MM.1S (cell line): ENCODE results near the gene LAYN.

Source experiments
- CTCF ChIP-seq: fragments of 300-600 bp; sonication (generic); IDR thresholded peaks from 2 replicates; pipeline ENCODE4 v1.5.1; 2016; ENCODE audit warnings: antibody characterized with exemption, low read length, mixed read lengths
- EZH2 ChIP-seq: fragments of 300-600 bp; sonication (generic); optimal IDR thresholded peaks from 2 replicates; pipeline ENCODE3; 2017; ENCODE audit warnings: low read depth, mild to moderate bottlenecking, antibody characterized with exemption, low read length, mixed read lengths
- EZH2phosphoT487 ChIP-seq: fragments of 300-600 bp; sonication (generic); IDR thresholded peaks from 2 replicates; pipeline ENCODE4 v1.6.1; 2018; ENCODE audit warnings: antibody characterized with exemption, low read length

- TF ChIP-seq CTCF (no peak), EZH2 (no peak), EZH2phosphoT487 (no peak)
These were observed 40.0 kb upstream of the LAYN start for GRCh38 chr11:111500481-111500880.
